ENCODE results near the gene KPNB1. TPM values are rescaled to one million over a fixed set of nuclear protein-coding genes. Genes with fewer than 3 reads are reported as not detected.

Gene KPNB1
- total and polyA plus RNA-seq, 10 of the 15 experiments (the other 5 are each of a cell fraction or from before 2014, with no cell fraction given): 67.8 to 525 (median 246) TPM

- RAD21 ChIA-PET (ENCODE audit: unreplicated experiment): no interaction called here
- intact Hi-C loops (cut with micrococcal nuclease; ENCODE audit: unreplicated experiment) (no loop called here), in situ Hi-C loops (cut with MboI) (no loop called here)
- no peaks in the 10 kb centered on the region for H3K9me3 ChIP-seq (replicated peaks; ENCODE audit: control insufficient read depth, insufficient read depth, low read length)
- POLR2A ChIA-PET: no interaction called here
- no peaks in the 10 kb centered on the region for H3K79me2 ChIP-seq (ENCODE audit: control insufficient read depth, insufficient read depth, low read length)
- CTCF ChIA-PET: no interaction called here
- DNase-seq (ENCODE audit: low read depth, low spot score) (no peak), FAIRE-seq (no peak), ATAC-seq (no peak)
- SMC1A ChIA-PET (ENCODE audit: uncharacterized antibody, unreplicated experiment): no interaction called here
- TSS peak; percentile 43 for BruUV-seq (replicated peaks)
- H4K20me1 ChIP-seq (ENCODE audit: control insufficient read depth, insufficient read depth): no peaks in the 10 kb centered on the region
- TF ChIP-seq KAT2A (conservative IDR thresholded peaks at IDR 0.05; ENCODE audit: control insufficient read depth, low read depth, low read length): no peak
- TF ChIP-seq PAX5 (IDR thresholded peaks at IDR 0.05; ENCODE audit: borderline replicate concordance, low read depth, low read length): no peak
- no peak for TF ChIP-seq NRF1 (conservative IDR thresholded peaks at IDR 0.05; ENCODE audit: low read depth, low read length)
- no peak for TF ChIP-seq POLR2AphosphoS5 (IDR thresholded peaks at IDR 0.05; ENCODE audit: low read length)
- TF ChIP-seq ZBTB33 (IDR thresholded peaks at IDR 0.05): no peak
- no peak for TF ChIP-seq STAT1 (conservative IDR thresholded peaks at IDR 0.05)
- TF ChIP-seq PRDM15 (CRISPR knock-in tag; IDR thresholded peaks at IDR 0.05): no peak
- TF ChIP-seq EZH2 (IDR thresholded peaks at IDR 0.05; ENCODE audit: borderline replicate concordance, control insufficient read depth, low read depth, low read length): no peak
- H3K4me3 ChIP-seq: no peak overlapping the region
- no peak overlapping the region for H2AFZ ChIP-seq (ENCODE audit: control insufficient read depth, low read depth, low read length)
- H3K4me1 ChIP-seq (ENCODE audit: control insufficient read depth, insufficient read depth, low read length): no peaks in the 10 kb centered on the region
- no peaks in the 10 kb centered on the region; a peak in 1 of 4 replicates for H3K27me3 ChIP-seq (replicated peaks in 1 of 2; ENCODE audit: control insufficient read depth in 2 of 2, insufficient read depth in 2 of 2, low read length in 1 of 2)
- H3K9ac ChIP-seq (ENCODE audit: control insufficient read depth, insufficient read depth, low read length): no peak overlapping the region
- WGBS (ENCODE audit: insufficient coverage, insufficient replicate concordance, low lambda C conversion rate, missing lambda C conversion rate): 83% methylated on average over 3 of the region's 3 CpGs
- no peak overlapping the region for H3K27ac ChIP-seq (ENCODE audit: control insufficient read depth, insufficient read depth)
- peaks cover 2 to 25% of the 10 kb centered on the region in 2 experiments for H3K36me3 ChIP-seq (ENCODE audit: control insufficient read depth in 2 of 2, insufficient read depth in 2 of 2, low read length in 1 of 2)
- no peak overlapping the region for H3K4me2 ChIP-seq (ENCODE audit: control insufficient read depth, insufficient read depth)
These were observed 42.2 kb upstream of the KPNB1 start for GRCh38 chr17:47607481-47607880.

All from GM12878 (cell line).